Superior temporal gyrus (tissue), 1 donor: Measurements from ENCODE around the gene C1QL1.

Experiments
- DNase-seq: peaks from one replicate; pipeline ENCODE4 v3.0.0-alpha.2; 2016; ENCODE audit errors: extremely low spot score

C1QL1 gene

DNA sequence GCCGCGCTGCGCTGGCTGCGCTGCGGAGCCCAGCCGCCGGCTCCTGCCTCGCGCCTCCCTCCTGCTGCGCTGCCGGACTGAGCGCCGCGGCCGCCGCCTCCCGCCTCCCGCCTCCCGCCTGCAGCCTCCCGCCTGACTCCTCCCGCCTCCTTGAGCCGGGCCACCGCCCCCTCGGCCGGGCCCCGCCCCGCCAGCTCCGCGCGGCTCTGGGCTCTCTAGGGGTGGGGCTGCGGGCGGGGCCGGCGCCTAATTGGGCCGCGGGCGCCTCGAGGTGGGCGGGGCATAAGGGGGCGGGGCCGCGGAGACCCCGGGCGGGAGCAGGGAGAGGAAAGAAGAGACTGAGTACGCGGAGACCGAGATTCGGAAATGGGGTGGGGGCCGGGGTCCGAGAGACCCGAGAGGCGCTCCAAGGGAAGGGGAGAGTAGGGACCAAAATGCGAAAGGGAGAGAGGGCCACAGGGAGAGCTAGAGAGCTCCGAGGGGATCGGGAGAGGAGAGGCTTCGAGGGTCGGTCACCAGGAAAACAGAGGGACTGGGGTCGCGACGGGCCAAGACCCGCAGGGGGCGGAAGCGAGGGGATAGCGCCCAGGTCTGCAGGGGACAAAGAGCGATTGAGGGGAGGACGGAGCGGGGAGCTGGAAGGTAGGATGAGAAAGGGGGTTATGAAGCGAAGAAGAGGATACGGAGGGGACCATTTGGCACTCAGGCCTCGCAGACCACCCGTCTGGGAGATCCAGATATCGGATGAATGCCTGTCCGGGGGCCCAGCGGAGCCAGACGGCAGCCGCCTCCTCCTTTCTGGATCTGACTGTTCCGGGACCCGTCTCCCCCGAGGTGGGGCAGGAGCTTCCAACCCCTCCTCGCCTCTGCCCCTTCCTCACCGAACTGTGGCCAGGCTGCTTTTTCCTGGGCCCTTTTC is at the start of gene C1QL1:
TSS of gene C1QL1 (minus strand) at position 79 of the 919 bp plus-strand sequence. CDS start 255 bp downstream, outside the sequence.
- peak; percentile 66 for DNase-seq

DNA sequence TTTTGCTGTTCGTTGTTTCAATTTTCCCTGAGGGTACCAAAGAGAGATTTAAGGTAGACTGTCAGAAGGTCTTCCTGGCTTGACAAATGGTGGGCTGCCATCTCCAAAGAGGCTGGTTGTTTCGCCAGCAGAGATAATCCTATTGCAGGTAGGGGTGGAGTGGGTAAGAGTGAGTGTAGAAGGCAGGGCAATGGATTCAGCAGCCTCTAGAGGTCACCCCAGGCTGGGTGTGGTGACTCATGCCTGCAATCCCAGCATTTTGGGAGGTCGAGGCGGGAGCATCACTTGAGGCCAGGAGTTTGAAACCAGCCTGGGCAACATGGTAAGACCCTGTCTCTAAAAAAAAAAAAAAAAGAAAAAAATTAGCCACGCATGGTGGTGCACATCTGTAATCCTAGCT is 48.7 kb upstream of the C1QL1 start:
- DNase-seq, result no peak

- DNase-seq, result no peak
Measured at GRCh38 chr17:45016237-45016636, 48.1 kb upstream of the C1QL1 start.

DNA sequence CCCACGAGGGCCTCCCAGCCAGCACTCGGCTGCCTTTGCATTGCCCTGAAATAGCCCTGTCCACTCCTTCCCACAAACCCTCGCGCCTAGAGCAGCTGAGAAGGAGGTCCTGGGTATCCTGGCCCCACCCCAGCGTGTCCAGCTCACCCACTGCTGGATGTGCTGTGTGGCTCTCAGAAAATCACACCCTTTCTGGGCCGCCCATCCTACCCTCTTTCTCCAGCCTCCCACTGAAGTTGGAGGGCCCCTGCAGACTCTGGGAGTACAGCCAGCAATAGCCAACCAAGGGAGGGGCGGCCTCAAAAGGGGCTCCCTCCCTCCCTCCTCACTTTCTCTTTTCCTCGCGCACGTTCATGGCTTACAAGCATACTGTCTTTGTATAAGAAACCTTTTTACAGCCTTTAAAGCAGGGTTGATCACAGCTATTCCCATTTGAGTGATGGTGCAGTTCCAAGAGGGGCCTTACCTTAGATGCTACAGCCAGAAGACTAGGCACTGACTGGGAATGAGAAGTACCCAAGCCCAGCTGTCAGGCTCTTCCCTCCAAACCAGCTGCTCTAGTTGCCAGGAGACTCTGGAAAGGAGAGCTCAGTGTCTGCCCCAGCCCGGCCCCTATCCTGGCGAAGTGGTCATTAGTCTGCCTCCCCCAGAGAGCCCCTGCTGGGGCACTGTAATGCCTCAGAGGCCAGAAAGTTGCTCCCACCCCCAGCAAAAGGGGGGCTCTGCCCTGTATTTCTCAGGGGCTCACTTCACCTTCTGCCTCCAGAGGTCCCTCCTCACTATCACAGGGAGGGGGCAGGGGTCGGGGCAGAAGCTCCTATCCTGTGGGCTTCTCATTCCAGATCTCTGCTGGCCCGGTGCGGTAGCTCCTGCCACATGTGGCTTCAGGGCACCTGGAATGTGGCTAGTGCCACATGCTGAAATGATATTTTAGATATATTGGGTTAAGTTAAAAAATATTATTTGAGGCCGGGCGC is 45.2 kb upstream of the C1QL1 start:
- DNase-seq, result no peak

- DNase-seq, result no peak
Measured at GRCh38 chr17:45011767-45012166, 43.7 kb upstream of the C1QL1 start.

DNA sequence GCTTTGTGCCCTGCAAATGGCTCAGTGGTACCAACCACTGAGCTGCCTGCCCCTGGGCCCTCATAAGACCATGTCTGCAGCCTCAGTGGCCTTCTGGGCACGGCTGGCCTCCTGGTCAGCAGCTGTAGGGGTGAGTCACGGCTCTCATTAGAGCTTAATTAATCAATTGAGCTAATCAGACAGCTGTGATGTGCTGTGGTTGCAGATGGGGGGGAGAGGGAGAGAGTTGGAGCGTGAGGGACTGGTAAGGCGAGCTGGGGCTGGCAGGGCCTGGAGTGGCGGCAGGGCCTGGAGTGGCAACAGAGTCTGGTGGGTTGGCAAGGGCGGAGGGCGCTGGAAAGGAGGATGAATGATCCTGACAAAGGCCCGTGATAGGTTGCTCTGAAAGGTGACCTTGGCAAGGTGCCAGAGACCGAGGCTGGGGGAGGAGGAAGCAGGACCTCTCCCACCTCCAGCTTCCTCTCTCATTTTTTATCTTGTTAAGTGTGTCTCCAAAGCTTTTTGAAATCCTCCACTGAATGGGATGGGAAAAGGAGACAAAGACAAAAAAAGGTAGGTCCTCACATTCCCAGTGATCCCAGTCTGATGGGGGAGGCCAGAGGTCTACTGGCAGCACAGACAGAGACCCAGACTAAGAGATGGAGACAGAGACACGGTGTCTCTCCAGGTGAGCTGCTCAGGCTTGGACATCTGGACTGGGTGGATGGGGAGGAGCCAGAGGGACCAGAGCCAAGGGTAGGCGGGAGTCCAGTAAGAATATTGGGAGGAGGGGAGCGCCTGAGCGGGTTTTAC is 41.8 kb upstream of the C1QL1 start:
- no peak for DNase-seq

- no peak for DNase-seq
Measured at GRCh38 chr17:45008216-45008615, 40.1 kb upstream of the C1QL1 start.

DNA sequence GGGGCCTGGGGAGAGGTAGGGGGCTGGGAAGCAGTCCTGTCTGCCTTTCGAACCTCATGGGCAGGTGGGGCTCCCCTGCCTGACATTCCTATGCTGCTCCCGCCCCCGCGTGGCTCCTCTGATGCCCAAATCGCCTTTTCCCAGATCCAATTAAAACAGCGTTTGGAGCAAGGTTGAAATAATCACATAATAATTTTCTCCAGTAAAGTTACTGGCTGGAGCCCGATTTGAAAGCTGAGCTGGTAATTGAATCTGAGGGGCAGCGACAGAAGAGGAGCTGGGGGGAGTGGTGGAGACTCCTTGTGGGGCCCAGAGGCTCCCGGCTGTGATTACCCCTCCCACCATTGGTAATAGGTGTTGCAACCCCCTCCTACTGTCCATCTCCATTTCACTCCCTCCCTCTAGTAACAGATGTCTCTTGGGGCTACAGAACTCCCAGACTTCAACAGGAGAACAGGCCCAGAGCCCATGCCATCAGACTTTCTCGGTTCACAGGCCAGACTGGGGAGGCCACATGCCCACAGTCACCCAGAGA is 38.9 kb upstream of the C1QL1 start:
- no peak for DNase-seq

DNA sequence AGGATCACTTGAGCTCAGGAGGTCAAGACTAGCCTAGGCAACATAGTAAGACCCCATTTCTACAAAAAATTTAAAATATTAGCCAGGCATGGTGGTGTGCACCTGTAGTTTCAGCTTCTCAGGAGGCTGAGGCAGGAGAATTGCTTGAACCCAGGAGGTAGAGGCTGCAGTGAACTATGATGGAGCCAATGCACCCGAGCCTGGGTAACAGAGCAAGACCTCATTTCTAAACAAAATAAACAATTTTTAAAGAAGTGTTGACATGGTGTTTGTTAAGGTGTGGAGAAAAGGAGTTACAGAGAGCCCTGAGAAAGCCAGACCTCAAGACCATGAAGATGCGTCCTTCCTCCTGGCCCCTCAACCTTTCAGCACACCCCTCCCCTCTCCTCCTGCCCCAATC is 37.6 kb upstream of the C1QL1 start:
- no peak for DNase-seq

- DNase-seq, result no peak
Measured at GRCh38 chr17:45004388-45004787, 36.3 kb upstream of the C1QL1 start.

DNA sequence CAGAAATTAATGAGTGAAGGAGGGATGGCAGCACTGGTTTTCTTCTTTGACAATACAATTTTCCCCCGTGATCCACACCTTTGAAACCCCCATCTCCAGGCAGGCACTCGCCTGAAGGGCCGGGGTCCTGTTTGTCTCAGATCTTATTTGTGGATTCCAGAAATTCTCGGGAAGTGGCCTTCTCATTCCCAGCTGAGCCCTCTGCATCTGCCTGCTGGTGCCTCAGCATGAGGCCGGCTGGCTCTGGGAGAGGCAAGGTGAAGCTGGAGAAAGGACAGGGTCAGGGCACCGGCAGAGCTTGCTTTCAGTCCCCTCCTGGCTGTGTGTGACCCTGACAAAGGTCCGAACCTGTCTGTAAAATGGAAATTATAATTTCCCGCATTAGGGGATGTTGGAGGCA is 35.8 kb upstream of the C1QL1 start:
- DNase-seq, result no peak

GRCh38 chr17:45001310-45001709 is 33.2 kb upstream of the C1QL1 start:
- DNase-seq, result no peak

GRCh38 chr17:44999433-44999832 is 31.3 kb upstream of the C1QL1 start:
- DNase-seq, result no peak

DNA sequence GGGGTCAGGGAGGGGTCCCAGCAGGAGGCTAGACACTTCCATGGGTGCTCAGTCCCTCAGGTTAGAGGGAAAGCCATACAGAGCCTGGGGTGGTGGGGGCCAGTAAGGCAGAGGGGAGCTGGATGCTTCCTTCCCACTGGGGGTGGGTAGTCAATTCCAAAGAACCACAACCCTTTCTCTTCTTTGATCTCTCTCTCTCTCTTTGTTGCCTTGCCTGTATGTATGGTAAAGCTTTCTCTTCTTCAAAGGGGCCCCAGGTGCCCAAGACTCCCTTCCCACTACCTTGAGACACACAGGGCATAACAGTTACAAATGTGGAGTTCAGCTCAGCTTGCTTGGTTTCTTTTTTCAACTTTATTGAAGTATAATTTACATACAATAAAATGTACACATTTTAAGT is 30.5 kb upstream of the C1QL1 start:
- no peak for DNase-seq

GRCh38 chr17:44997733-44998520 is 29.8 kb upstream of the C1QL1 start:
- DNase-seq, result no peak

DNA sequence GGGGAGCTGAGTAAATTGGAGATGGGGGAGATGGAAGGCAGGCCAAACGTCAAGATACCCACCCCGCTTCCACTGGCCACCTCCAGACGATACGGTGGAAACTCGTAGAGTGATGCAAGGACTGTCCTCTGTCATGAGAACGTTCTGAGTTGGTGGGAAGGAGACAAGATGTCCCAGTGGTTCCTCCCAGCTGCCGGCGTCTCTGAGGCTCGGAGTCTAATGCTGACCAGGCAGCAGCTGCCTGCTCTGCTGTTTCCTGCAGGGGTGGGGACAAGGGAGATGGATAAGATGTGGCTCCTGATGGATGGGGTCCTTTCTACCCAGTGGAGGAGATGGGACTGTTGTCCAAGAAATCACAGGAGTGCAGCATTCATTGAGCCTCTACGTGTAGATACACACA is 28.2 kb upstream of the C1QL1 start:
- DNase-seq, result no peak

DNA sequence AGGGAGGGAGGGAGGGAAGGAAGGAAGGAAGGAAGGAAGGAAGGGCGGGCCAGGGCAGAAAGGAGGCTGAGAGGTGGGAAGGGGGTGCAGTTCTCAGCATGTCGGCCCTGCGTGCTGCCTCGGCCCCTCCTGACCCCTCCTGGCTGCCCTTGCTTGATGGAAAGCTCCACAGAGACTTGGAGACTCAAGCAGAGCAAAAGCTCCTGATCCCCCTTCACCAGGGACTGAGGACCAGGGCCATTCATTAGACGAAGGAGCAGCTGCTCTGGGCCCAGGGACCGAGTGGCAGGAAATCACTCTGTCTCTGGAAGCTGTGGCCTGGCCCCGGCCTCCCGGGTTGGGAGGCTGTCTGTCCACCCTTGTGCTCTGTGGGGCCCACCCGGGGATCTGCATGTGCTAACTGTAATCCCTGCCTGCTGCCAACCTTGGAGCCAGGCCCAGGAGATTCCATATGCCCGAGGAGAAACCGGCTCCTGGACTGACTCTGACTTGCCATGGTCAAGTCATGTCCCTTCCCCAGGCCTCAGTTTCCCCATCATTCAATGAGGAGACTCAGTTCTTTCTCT is 27.4 kb upstream of the C1QL1 start:
- DNase-seq, result no peak

DNA sequence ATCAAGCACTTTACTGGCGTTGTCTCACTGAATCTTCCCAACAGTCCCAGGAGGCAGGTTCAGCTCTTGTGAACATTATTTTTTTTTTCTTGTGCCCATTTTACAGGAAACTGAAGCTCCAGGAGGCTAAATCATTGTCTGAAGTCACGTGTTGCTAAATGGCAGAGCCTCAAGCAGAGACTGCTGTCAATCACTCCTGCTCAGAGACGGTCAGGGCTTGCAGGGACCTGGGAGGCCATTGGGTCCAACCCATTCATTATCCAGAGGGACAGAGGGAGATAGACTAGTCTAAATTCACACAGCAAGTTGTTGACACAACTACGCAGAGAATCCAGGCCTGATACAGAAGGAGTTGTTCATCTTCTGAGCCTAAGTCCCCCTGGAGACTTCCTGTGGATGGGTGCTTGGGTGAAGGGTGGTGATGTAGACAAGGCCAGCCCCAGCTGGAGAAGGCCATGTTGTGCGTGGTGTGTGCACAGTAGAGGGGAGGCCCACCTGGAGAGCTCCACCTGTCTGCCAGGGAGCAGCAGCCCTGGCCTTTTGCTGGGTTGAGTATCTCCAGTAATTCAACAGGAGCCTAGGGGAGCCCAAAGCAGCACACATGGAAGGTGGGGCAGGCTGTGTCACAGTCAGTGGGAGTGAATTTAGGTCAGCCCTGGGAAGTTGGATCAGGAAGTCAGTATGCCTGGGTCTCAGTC is 24.3 kb upstream of the C1QL1 start:
- no peak for DNase-seq

GRCh38 chr17:44990994-44991393 is 22.9 kb upstream of the C1QL1 start:
- DNase-seq, result no peak
